Measurements from ENCODE around the gene TERC.

The TERC gene

GRCh38 chr3:169769287-169770181, 4.7 kb upstream of the TERC start, which contains the start of gene ACTRT3:
ACTRT3 (minus strand) TSS chr3:169769561; CDS start chr3:169769520, 41 bp downstream.
- H3K4me3 ChIP-seq (ENCODE audit: low read length) = peak within 1 kb of the TSS; percentile 57
- DNase-seq (ENCODE audit: low read depth) = peak; percentile 73
- TF ChIP-seq CTCF (conservative IDR thresholded peaks at IDR 0.05; ENCODE audit: low read length) = no peak

- no peak for TF ChIP-seq CTCF (conservative IDR thresholded peaks at IDR 0.05; ENCODE audit: low read length)
- peak overlapping the region; percentile 93 for H3K4me3 ChIP-seq (ENCODE audit: low read length)
- peak; percentile 52 for DNase-seq (ENCODE audit: low read depth)
Measured at GRCh38 chr3:169764312-169764881, 463 bp downstream of the TERC start.

GRCh38 chr3:169760479-169760878, 4.4 kb downstream of the TERC start:
- H3K4me3 ChIP-seq (ENCODE audit: low read length) = no peak overlapping the region
- peak; percentile 29 for DNase-seq (ENCODE audit: low read depth)
- TF ChIP-seq CTCF (conservative IDR thresholded peaks at IDR 0.05; ENCODE audit: low read length) = no peak

- peak; percentile 38 for DNase-seq (ENCODE audit: low read depth)
- no peak overlapping the region for H3K4me3 ChIP-seq (ENCODE audit: low read length)
- no peak for TF ChIP-seq CTCF (conservative IDR thresholded peaks at IDR 0.05; ENCODE audit: low read length)
Measured at GRCh38 chr3:169759256-169759655, 5.6 kb downstream of the TERC start.

- no peak overlapping the region for H3K4me3 ChIP-seq (ENCODE audit: low read length)
- DNase-seq (ENCODE audit: low read depth) = no peak
- TF ChIP-seq CTCF (conservative IDR thresholded peaks at IDR 0.05; ENCODE audit: low read length) = no peak
Measured at GRCh38 chr3:169758359-169758994, 6.4 kb downstream of the TERC start.

GRCh38 chr3:169755488-169755887, 9.4 kb downstream of the TERC start:
- no peak for DNase-seq (ENCODE audit: low read depth)
- H3K4me3 ChIP-seq (ENCODE audit: low read length) = no peak overlapping the region
- no peak for TF ChIP-seq CTCF (conservative IDR thresholded peaks at IDR 0.05; ENCODE audit: low read length)
